Umbilical cord (tissue), 2 donors: Measurements from ENCODE around the gene PROKR2. TPM values are rescaled to one million over a fixed set of nuclear protein-coding genes. Genes with fewer than 3 reads are reported as not detected.
A peak's percentile ranks its signal among the peaks of the same experiment; 100 is the strongest.

Source experiments
- DNase-seq: peaks from one replicate; pipeline ENCODE4 v3.0.0-alpha.2; 2015; ENCODE audit warnings: low spot score
- total RNA-seq: library from RNA; depleted of rRNA; stranded (reverse); fragments of >200 nt; gene quantifications from one replicate; pipeline ENCODE4 v1.2.3, GENCODE V29; 2014; ENCODE audit warnings: low replicate concordance; ENCODE audit not compliant: insufficient read depth

PROKR2 gene
- total RNA-seq, 1 donor from 2014 or later: not detected

DNA sequence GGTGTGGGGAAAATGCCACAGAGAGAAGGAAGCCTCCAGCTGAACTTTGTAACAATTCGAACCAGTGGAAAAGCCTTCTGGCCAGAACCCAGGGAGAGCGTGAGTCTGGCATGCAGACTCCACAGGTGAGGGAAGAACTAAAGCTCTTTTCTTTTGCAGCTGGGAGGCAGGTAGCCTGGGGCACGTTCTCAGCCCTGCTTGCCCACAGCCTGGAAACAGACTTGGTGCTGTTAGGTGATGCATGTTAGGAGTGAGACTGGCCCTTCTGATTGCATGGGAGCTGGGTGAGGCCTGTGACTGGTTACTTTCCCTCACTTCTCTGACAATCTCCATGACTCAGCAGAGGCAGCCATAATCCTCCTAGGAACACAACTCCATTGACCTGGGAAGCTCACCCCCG, 34.2 kb downstream of the PROKR2 start:
- no peak for DNase-seq

DNA sequence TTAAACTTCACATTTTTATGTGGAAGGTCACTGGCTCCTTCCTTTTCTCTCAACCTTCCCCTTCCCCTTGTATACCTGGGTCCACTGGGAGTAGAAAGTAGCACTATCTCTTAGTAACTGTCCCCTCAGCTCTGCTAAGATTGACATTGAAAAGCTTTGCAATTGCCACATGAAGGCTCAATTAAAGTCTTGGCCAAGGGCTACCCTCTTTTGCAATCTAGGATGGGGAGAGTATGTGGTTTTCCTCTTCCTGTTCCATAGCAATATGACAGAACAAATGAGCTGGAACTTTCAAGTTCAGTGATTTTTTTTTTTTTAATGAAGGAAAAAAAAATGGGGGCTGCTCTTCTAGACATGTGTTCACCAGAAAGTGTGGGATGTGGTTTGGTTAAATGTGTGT, 37.1 kb downstream of the PROKR2 start:
- DNase-seq: no peak

DNA sequence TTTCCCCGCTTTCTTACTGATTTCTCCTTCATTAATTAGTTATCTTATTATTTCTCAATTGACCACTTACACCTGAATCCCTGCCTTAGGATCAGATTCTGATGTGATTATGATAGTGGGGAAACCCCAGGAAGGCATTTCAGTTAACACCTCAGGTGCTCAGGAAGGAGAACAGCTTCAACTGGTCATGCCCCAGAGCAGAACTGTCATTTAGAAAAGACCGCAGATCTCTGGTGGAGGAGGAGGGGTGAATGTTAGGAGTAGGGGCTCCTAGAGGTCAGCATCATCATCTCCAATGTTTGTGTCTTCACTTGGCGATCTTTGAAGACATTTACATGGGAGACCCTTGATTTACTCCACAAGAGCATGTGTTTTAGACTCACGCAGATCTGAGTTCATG, 44.5 kb downstream of the PROKR2 start:
- no peak for DNase-seq

DNA sequence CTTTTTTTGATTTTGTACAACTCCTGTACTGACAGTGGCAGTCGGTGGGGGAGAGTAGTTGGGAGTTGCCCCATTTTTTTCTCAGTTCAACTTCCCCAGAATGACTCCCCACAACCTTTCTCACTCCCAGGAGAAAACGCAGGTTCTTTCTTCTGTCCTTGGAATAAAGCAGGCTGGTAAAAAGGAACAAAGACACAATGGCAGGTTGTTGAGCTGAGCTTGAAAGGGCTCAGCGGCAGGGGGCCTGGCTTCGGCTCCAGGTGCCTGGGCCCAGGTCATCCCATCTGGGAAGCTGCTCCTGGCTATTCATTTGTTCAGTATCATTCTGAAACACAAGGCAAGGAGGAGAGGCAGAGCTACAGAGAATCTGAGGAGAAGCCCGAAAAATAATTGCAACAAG, 46.2 kb downstream of the PROKR2 start:
- no peak for DNase-seq

DNA sequence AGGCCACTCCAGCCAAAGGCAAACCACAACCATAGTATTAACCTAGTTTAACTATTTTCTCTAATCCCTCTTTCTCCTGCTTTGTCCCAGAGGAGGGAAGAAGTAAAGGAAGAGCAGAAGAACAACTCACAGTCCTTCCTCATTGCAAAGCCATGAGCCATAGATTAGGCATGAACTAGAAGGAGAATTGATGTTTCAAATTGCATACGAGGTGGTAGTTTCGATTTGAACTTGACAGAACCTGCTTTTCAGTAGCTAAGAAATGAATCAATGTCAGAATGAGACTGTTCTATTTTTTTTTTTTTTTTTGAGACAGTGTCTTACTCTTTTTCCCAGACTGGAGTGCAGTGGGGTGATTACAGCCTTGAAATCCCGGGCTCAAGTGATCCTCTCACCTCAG, 48.3 kb downstream of the PROKR2 start:
- peak; percentile 16 for DNase-seq

DNA sequence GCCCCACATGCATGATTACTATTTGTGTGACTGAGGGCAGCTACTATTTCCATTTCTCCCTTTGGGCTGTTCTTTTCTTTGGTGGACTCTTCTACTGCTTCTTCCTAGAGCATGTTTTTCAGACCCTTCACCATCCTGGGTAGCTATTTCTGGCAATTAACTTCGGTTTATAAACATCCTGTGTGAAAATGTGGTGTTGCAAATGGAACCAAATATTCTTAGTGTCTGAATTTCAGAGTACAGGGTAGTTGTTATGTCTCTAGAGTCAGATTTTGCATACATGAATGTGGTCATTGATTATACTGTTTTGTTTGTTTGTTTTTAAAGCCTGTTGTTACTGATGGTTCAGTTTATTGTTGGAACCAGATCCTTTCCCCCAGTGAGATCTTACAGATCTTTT, 49.7 kb downstream of the PROKR2 start:
- no peak for DNase-seq

Other genes with a start within 250 kb of the PROKR2 start
- 70.5 TPM for gene TMEM230, start 203.9 kb downstream of the PROKR2 start, total RNA-seq
- 29.4 TPM for gene PCNA, start 197.0 kb downstream of the PROKR2 start, total RNA-seq
- 27.2 TPM for gene CDS2, start 189.9 kb downstream of the PROKR2 start, total RNA-seq